ENCODE data around the gene ERFL. TPM values are rescaled to one million over a fixed set of nuclear protein-coding genes. Genes with fewer than 3 reads are reported as not detected.
"Not testable (repeated sequence)": the region's sequence is repeated elsewhere in the genome, so short reads cannot be mapped to it uniquely, and the experiment has no call there.

The ERFL gene
- total and polyA plus RNA-seq, 8 donors, result 0.06 to 0.37 (median 0.22) TPM; not detected in 1

DNA sequence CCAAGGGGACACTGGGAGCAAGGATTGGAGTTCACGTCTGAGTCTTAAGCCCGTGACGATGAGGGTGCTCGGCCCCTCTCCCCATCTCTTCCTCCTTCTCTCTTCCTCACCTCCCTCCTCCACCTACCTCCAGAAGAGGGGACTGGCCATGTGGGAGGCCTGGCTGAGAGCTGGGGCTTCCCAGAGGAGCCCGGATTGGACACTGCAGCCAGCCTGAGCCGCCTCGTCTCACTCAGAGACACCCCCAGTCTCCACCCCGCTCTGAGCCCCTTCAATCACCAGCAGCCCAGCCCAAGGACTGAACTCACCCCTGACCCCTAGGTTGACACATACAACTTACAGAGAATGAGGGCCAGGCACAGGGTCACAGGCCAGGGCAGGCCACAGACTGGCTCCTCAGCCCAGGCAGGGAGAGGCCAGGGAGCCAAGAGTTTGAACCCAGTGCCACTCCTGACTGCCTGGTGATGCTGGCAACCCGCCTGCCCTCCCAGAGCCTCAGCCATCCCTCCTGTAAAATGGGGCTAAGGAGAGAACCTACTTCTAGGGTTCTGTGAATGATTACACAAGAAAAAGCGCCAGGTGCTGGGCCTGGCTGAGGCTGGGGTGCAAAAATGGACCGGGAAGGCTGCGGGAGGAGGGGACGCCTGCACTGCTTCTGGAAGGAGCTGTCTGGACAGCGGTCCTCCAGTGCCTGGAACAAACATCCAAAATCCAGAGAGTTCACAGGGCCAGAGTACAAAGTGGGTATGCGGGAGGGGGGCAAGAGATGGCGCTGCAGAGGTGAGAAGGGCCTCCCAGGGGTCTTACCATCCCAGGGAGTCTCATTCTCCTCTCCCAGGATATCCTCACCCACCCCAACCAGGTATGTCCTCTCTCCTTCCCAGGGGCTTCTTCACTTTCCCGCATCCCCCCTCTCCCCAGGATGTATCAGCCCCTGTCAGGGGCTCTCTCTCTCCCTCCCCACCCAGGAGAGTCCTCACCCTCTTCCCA lies 50.0 kb downstream of the ERFL start:
- H3K9me3 ChIP-seq, result no peaks in the 10 kb centered on the region
- ATAC-seq, result no peak
- peak in 1 of 6 donors; percentile 40 for DNase-seq
- no peaks in the 10 kb centered on the region for H3K4me1 ChIP-seq
- FAIRE-seq, result no peak
- H3K27me3 ChIP-seq, result no peaks in the 10 kb centered on the region
- H3K4me3 ChIP-seq, result no peak overlapping the region
- intact Hi-C loops (cut with DNase I), result loop anchor here in 1 of 3 donors (5.0 kb wide), 1 partner anchor 69 kb away; no protein-coding TSS in a partner anchor
- TF ChIP-seq, protein P1, sequence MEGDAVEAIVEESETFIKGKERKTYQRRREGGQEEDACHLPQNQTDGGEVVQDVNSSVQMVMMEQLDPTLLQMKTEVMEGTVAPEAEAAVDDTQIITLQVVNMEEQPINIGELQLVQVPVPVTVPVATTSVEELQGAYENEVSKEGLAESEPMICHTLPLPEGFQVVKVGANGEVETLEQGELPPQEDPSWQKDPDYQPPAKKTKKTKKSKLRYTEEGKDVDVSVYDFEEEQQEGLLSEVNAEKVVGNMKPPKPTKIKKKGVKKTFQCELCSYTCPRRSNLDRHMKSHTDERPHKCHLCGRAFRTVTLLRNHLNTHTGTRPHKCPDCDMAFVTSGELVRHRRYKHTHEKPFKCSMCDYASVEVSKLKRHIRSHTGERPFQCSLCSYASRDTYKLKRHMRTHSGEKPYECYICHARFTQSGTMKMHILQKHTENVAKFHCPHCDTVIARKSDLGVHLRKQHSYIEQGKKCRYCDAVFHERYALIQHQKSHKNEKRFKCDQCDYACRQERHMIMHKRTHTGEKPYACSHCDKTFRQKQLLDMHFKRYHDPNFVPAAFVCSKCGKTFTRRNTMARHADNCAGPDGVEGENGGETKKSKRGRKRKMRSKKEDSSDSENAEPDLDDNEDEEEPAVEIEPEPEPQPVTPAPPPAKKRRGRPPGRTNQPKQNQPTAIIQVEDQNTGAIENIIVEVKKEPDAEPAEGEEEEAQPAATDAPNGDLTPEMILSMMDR (IDR thresholded peaks at IDR 0.05), result no peak
- H3K36me3 ChIP-seq, result no peaks in the 10 kb centered on the region
- no peak overlapping the region for H3K27ac ChIP-seq
- WGBS, 2 donors, result 65 to 77% methylated on average over 17 of the region's 17 CpGs

DNA sequence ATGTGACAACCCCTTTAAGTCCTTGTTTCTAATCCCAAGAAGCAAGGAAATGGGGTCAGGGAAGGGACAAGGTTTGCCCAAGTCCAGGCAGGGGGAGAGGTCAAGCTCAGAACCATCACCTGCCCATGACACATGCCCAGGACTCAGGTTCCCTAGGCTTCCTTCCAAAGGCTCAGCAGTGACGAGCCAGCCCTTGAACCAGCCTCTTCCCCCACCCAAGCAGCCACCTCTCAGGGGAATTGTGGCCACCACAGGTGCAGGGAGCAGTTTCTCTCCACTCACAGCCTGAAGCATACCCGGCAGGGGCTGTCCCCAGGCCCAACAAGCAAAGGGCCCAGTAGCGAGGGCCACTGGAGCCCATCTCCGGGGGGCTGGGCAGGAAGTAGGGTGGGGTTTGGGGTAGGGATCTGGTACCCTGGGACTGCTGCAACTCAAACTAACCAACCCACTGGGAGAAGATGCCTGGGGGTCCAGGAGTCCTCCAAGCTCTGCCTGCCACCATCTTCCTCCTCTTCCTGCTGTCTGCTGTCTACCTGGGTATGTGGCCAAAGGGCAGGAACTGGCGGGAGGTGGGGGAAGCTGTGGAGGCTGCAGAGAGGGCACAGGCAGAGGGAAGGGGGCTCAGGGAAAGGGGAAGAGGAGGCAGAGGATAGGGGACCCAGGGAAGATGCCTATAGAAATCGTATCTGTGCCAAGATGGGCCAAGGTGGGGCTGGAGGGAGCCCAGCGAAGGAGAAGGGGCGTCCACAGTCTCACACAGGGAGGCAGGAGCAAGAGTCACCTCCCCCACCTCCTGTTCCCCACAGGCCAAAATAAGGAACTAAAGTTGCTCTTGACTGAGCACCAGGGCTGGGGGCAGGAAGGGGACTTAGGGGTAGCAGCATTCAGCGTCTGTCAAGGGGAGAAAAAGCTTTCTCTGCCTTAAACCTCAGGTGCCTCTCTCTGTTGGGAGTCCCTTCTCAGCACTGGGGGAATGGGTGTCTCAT lies 51.1 kb downstream of the ERFL start, which contains the start of gene CD79A:
TSS of gene CD79A (plus strand) at position 433 of the 986 bp plus-strand sequence. CDS start at position 459, 26 bp downstream.
- H3K27me3 ChIP-seq, result no peaks in the 10 kb centered on the region
- ATAC-seq (no peak), DNase-seq (peak in 1 of 6 donors; percentile 39), FAIRE-seq (no peak)
- H3K9me3 ChIP-seq, result no peaks in the 10 kb centered on the region
- H3K4me3 ChIP-seq, result no peak within 1 kb of the TSS
- intact Hi-C loops (cut with DNase I), result loop anchor here in 1 of 3 donors (5.0 kb wide), 1 partner anchor 70 kb away; no protein-coding TSS in a partner anchor
- WGBS, 2 donors, result 52 to 65% methylated on average over 9 of the region's 9 CpGs
- no peaks in the 10 kb centered on the region for H3K36me3 ChIP-seq
- no peak within 1 kb of the TSS for H3K27ac ChIP-seq
- TF ChIP-seq, protein P1 (IDR thresholded peaks at IDR 0.05), result no peak
- H3K4me1 ChIP-seq, result peaks cover 0 to 5% (median 0%) of the 10 kb centered on the region in 3 donors

DNA sequence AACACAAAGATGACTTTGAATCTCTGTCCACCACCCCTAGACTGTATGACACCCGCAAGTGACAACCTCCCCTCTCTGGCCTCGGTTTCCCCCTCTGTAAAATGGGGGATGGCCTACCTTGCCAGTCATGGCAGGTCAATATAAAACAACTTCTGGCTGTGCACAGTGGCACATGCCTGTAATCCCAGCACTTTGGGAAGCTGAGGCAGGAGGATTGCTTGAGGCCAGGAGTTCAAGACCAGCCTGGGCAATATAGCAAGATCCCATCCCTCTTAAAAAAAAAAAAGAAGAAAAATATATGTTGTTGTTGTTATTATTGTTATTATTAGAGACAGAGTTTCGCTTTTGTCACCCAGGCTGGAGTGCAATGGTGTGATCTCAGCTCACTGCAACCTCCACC lies 52.3 kb downstream of the ERFL start:
- intact Hi-C loops (cut with DNase I), result loop anchor here in 1 of 3 donors (5.0 kb wide), 1 partner anchor 71 kb away; no protein-coding TSS in a partner anchor
- WGBS, 2 donors, result 56 to 71% methylated on average over 3 of the region's 3 CpGs
- DNase-seq, H3K27ac ChIP-seq, ATAC-seq, H3K4me1 ChIP-seq, H3K27me3 ChIP-seq, H3K9me3 ChIP-seq, FAIRE-seq, H3K4me3 ChIP-seq: not testable (repeated sequence)
- peaks cover 0 to 11% (median 7%) of the 10 kb centered on the region in 3 donors for H3K36me3 ChIP-seq

DNA sequence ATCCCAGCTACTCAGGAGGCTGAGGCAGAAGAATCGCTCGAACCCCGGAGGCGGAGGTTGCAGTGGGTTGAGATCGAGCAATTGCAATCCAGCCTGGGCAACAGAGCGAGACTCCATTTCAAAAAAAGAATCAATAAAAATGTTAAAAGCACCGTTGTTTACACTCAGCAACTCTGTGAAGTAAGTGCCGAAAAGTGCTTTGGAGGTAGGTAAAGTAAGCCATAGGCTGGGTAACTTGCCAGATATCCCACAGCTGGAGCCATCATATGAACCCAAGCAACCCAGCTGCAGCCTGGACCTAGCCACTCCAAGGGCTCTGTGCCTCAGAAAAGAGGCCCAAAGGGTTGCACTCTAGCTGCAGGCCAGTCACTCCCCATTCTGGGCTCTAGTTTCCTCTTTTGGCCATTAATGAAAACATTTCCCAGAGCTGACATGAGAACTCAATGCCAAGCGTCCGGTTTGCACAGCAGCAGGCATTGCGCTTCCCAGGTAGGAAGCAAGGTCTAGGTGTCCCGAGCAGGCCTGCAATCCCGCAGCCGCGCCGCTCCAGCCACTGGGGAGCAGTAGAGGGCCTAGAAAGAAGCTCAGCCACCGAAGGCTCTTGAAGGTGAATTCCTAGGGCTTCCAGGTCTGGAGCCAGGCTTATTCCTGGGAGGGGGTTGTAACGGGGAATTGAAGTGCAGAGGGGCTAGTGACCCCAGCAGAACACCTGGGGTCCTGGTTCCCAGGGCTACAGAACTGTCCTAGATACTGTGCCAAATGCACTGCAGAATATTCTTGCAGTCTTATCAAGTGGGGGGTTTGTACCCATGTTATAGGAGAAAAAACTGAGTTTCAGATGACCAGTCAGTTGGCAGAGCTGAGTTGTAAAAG lies 55.2 kb downstream of the ERFL start:
- peak; percentile 70 to 94 (median 84) for DNase-seq
- WGBS, 2 donors, result 35% methylated on average over 18 of the region's 18 CpGs
- Histone ChIP-seq H3K4me3 (no peak overlapping the region), H3K27me3 (no peaks in the 10 kb centered on the region), H3K9me3 (no peaks in the 10 kb centered on the region), H3K36me3 (peaks cover 0 to 41% (median 18%) of the 10 kb centered on the region in 3 donors), H3K27ac (no peak overlapping the region), H3K4me1 (peaks cover 0 to 5% (median 0%) of the 10 kb centered on the region in 3 donors)
- FAIRE-seq, result no peak
- intact Hi-C loops (cut with DNase I), result loop anchor here in 1 of 3 donors (5.0 kb wide), 1 partner anchor 79 kb away; no protein-coding TSS in a partner anchor
- ATAC-seq, result peak; percentile 86 to 95 (median 90)
- TF ChIP-seq, protein P1 (IDR thresholded peaks at IDR 0.05), result peak; percentile 41 to 71 (median 58)
